HG03159 (cell line): ENCODE data around the gene OR14A2.
"Not testable (repeated sequence)": the region's sequence is repeated elsewhere in the genome, so short reads cannot be mapped to it uniquely, and the experiment has no call there.

Source experiments
- ATAC-seq: cut with Tn5 transposase; IDR thresholded peaks from one replicate; pipeline ENCODE4 v1.9.1; 2021; ENCODE audit warnings: mild to moderate bottlenecking, moderate library complexity; ENCODE audit not compliant: unreplicated experiment

The OR14A2 gene

GRCh38 chr1:247748041-247748440 is at the start of gene OR14A2:
TSS of gene OR14A2 (minus strand) at chr1:247748141.
- ATAC-seq = no peak

- no peak for ATAC-seq
These were observed 49.6 kb upstream of the OR14A2 start for GRCh38 chr1:247797518-247797917.

GRCh38 chr1:247769603-247770002 is 21.7 kb upstream of the OR14A2 start:
- no peak for ATAC-seq

GRCh38 chr1:247760456-247760855 is 12.5 kb upstream of the OR14A2 start, which contains the start of gene OR1C1:
TSS of gene OR1C1 (minus strand) at chr1:247760556. CDS start at chr1:247758406, 2,150 bp downstream.
- no peak for ATAC-seq

GRCh38 chr1:247754311-247754710 is 6.4 kb upstream of the OR14A2 start:
- not testable (repeated sequence) for ATAC-seq

GRCh38 chr1:247749870-247750269 is 1.9 kb upstream of the OR14A2 start:
- no peak for ATAC-seq

- no peak for ATAC-seq
These were observed 325 bp downstream of the OR14A2 start for GRCh38 chr1:247747616-247748015.

GRCh38 chr1:247746391-247746935 is 1.5 kb downstream of the OR14A2 start:
- ATAC-seq = no peak

- not testable (repeated sequence) for ATAC-seq
These were observed 5.7 kb downstream of the OR14A2 start for GRCh38 chr1:247742215-247742760.

GRCh38 chr1:247741756-247742155 is 6.2 kb downstream of the OR14A2 start:
- no peak for ATAC-seq

GRCh38 chr1:247740721-247741120 is 7.2 kb downstream of the OR14A2 start:
- no peak for ATAC-seq

- ATAC-seq = no peak
These were observed 9.6 kb downstream of the OR14A2 start, which contains the start of gene OR14K1 for GRCh38 chr1:247738315-247738714. TSS of gene OR14K1 (plus strand) at chr1:247738615. CDS start at chr1:247738615, 0 bp downstream.

- no peak for ATAC-seq
These were observed 26.7 kb downstream of the OR14A2 start for GRCh38 chr1:247721222-247721621.

GRCh38 chr1:247716546-247716945 is 31.4 kb downstream of the OR14A2 start, which contains the start of gene OR6F1:
TSS of gene OR6F1 (minus strand) at chr1:247716646. CDS start at chr1:247712755, 3,891 bp downstream.
- no peak for ATAC-seq

- no peak for ATAC-seq
These were observed 34.2 kb downstream of the OR14A2 start for GRCh38 chr1:247713753-247714152.

GRCh38 chr1:247710681-247711080 is 37.3 kb downstream of the OR14A2 start:
- ATAC-seq = not testable (repeated sequence)

- no peak for ATAC-seq
These were observed 46.6 kb downstream of the OR14A2 start for GRCh38 chr1:247701338-247701737.

- peak; percentile 95 for ATAC-seq
These were observed 66.5 kb downstream of the OR14A2 start for GRCh38 chr1:247681288-247681897.

- no peak for ATAC-seq
These were observed 67.8 kb downstream of the OR14A2 start for GRCh38 chr1:247680171-247680570.

- ATAC-seq = no peak
These were observed 68.3 kb downstream of the OR14A2 start, which contains the start of gene OR13G1 for GRCh38 chr1:247679639-247680038. TSS of gene OR13G1 (minus strand) at chr1:247679739. CDS start at chr1:247673041, 6,698 bp downstream.
